HG03571 (cell line): Measurements from ENCODE around the gene PTPRE.

Source experiments
- ATAC-seq: cut with Tn5 transposase; IDR thresholded peaks from one replicate; pipeline ENCODE4 v1.9.1; 2021; ENCODE audit not compliant: unreplicated experiment

PTPRE gene

GRCh38 chr10:127997271-127997670 lies 90.4 kb downstream of the PTPRE start:
- no peak for ATAC-seq

DNA sequence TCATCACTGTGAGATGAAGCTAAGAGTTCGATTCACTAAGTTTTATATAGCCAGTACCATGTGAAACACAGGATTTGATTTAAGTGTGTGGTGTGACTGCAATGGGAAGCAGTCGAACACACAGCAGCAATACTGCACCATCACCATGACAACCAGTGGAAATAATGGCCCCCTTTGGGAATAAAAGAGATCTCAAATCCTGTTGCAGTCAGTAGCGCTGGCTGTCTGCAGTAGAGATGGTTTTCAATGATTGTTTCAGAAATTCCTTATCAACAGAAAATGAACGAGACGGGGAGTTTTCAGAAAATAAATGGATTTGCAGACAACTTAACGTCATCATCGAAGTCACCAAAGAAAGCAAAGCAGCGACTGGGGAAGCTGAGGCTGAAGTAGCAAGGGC lies 91.0 kb downstream of the PTPRE start:
- ATAC-seq, result no peak

DNA sequence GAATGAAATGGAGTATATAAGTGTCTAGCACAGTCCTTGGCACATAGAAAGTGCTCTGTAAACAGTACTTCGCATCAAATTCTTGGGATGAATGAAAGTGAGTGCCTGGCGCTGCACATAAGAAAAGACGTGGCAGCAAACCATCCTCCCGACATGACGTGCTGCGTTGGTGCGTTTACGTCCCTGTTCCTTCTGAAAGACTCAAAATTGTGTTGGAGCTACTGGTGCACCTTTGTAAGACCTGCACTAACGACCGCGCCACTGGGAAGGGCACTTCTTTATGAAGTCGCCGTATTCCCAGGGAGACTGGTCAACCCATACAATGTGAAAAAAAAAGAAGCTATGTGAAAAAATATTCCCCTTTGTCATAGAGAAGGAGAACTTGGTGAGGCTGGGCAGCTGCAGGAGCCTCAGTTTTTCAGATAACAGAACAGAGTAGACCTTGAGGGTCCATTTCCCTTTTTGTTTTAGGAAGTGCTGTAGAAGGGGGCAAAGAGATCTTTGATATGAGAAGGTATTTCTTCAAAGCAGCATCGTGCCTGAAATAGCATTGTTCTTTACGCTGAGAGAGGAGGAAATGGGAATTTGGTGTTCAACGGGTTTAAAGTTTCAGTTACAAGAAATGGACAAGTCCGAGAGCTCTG lies 91.7 kb downstream of the PTPRE start:
- no peak for ATAC-seq

DNA sequence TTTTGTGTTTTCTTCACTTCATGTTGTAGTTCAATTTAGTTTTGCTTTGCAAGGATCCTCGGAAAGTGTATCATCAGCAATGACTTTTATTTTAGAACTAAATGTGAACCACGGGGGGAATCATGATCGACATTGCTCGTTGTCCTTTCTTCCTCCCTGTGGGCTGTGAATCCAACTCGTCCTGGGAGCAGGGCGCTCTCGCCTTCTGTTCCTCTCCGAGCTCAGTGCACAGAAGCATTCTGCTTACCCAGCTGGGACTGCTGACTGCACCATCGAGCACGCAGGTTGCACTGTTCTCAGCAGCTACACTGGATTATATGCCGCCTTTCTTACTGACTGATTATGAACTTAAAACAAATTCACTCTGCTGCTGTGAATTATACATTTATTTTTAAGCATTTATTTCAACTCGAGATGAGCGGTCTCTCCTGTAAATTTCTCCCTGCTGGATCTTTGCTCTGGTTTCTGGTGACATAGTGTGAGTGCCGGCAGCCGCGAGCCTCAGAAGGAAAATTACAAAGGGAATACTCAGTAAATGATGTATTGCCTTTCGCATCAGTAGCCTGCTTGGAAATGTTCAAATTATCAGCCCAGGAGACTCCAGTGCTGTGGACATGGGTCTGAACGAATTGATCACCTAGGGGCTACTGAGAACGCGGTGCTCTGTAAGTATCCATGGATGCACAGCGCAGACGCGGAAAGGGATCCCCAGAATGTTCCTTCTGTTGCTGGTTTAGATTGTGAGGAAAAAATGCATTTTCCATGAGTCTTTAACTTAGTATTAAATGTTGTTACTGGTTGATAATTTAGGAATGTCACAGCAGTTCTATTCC lies 92.6 kb downstream of the PTPRE start:
- ATAC-seq, result no peak

DNA sequence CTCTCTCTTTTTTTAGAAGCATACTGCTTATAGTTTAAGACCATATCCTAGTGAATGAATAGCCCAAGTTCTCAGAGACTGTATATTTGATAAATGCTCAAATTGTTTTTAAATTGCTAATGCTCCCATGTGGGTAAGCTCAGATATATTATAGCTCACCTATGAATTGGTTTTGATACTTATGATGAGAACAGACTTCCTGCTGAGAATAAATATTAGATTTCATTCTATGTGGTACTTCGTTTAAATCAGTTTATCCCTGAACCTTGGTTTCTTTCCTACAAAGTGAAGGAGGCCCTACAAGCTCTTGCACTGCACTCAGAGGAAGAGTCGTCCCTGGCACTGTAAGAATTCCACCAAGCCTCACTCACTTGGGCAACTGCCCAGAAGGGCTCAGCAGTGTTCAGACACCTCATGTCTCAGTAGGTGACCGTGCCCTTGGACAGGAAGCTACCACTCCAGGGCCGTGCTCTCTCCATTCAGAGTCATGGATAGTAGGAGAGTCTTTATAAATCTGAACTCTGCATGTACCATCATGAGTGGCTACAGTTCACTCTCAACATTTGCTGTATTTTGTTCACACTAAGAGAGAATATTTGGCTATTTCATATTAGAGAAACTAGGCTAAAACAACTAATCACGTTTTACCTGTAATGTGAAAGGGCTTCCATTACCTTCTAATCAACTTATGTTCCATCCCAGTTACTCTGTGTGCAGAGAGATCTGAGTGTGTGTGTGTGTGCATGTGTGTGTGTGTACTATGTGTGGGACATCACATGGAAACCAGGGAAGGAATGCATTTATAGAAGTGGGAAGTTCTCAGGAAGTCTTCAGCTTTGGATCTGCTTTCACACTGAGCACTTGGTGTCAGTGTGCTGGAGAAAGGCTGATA lies 93.8 kb downstream of the PTPRE start:
- no peak for ATAC-seq

DNA sequence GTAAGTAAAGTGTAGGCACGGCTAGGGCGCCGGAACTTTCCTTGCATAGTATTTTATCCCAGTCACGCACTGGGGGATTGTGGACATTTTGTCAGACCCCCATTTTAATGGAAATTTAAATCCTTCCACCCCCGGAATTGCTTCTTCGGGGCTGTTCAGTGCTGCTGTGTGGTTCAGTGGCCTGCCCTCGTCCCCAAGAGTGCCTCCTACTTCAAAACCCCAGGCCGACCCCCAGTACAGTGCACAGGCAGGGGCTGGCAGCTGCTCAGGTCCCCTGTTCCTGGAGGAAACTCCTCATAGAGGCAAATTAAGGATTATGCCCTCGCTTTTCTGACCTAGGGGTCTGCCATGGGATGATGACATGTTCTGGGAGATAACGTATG lies 94.5 kb downstream of the PTPRE start:
- no peak for ATAC-seq

GRCh38 chr10:128001849-128002248 lies 94.9 kb downstream of the PTPRE start:
- no peak for ATAC-seq

DNA sequence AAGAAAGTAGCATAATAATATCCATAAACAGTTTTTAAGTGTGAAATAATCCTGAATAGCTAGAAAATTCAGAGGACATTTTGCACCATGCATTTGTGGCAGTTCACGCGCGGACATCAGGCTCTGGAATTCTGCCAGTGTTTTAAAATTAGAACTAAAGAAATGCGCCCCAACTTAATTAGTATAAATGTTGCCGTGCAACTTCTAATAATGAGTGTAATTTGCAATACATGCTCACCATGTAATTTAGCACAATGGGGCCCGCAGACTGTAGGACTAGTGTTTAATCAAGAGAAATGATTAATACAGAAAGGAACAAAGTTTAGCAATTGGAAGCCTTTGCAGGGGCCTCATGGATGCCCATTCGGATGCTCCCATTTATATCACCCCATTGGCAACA lies 96.6 kb downstream of the PTPRE start:
- ATAC-seq, result no peak

- no peak for ATAC-seq
Observed at GRCh38 chr10:128005858-128006257, 99.0 kb downstream of the PTPRE start.

GRCh38 chr10:128007056-128007455 lies 100.2 kb downstream of the PTPRE start:
- no peak for ATAC-seq

DNA sequence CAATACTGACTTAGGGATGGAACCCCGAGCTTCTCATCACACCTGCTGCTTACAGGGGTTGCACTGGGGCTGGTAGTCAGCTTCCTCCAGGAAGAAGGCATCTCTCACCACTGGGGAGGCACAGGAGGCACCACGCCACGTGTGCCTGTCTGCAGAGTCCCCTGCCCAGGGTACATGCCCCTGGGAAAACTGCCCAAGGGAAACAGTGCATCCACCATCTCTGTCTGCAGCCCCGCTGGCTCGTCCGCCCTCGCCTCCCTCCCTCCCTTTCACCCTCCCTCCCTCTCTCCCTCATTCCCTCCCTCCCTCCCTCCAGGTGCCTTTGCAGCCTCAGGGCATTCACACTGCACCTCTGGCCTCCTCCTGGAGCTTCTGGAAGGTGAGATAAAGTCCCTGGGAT lies 101.1 kb downstream of the PTPRE start:
- no peak for ATAC-seq

GRCh38 chr10:128008521-128009250 lies 101.8 kb downstream of the PTPRE start:
- no peak for ATAC-seq

- ATAC-seq, result no peak
Observed at GRCh38 chr10:128009372-128010126, 102.6 kb downstream of the PTPRE start.

- peak; percentile 86 for ATAC-seq
Observed at GRCh38 chr10:128011059-128011979, 104.4 kb downstream of the PTPRE start.

GRCh38 chr10:128013626-128014025 lies 106.7 kb downstream of the PTPRE start:
- no peak for ATAC-seq

DNA sequence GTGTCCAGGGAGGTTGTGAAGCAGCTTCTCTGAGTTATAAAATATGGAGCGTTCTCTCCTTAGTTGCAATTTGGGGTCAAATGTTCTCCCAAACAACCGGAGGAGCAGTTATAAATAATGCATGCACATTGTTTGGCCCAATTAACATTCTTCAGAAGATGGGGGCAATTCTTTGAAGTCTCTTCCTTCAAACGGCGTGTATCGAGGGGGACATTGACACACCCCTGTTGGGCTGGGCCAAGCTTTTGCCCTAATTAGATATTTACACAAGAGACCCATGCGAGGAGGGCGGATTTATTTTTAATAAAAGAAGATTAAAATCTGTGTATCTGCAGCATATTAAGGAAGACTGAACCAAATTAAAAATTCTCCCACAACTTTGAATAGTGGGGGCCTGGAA lies 107.3 kb downstream of the PTPRE start:
- no peak for ATAC-seq

GRCh38 chr10:128016423-128017060 lies 109.6 kb downstream of the PTPRE start:
- no peak for ATAC-seq

GRCh38 chr10:128017822-128018221 lies 110.9 kb downstream of the PTPRE start:
- no peak for ATAC-seq

DNA sequence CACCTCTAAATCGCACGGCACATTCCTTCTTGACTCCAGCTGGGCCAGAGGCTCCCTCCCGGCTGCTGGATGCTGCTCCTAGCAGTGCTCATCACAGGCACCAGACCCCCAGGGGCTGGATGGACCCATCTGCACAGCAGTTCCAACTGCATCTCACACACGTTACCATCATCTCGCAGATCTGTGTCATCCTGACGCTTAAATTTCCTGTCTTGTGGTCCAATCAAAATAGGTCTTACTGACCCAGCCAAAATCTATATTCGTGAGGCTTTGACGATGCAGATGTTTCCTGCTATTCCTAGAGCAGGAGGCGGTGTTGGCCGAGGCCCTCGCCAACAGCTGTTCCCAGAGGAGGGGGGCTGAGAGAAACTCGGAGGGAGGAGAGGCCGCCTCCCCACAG lies 111.3 kb downstream of the PTPRE start:
- ATAC-seq, result no peak
